HTR-8/SVneo (cell line): ENCODE data around the gene SH3RF3.
"Not testable (repeated sequence)": the region's sequence is repeated elsewhere in the genome, so short reads cannot be mapped to it uniquely, and the experiment has no call there.

Source experiments
- DNase-seq: peaks from one replicate; pipeline ENCODE4 v3.0.0; 2011; ENCODE audit warnings: low spot score, mixed read lengths; ENCODE audit not compliant: insufficient read length
- FAIRE-seq: peaks from 2 replicates; lab custom pipeline; 2011; peaks lifted over from hg19 to GRCh38; lab: Jason Lieb, UNC

SH3RF3 gene

DNA sequence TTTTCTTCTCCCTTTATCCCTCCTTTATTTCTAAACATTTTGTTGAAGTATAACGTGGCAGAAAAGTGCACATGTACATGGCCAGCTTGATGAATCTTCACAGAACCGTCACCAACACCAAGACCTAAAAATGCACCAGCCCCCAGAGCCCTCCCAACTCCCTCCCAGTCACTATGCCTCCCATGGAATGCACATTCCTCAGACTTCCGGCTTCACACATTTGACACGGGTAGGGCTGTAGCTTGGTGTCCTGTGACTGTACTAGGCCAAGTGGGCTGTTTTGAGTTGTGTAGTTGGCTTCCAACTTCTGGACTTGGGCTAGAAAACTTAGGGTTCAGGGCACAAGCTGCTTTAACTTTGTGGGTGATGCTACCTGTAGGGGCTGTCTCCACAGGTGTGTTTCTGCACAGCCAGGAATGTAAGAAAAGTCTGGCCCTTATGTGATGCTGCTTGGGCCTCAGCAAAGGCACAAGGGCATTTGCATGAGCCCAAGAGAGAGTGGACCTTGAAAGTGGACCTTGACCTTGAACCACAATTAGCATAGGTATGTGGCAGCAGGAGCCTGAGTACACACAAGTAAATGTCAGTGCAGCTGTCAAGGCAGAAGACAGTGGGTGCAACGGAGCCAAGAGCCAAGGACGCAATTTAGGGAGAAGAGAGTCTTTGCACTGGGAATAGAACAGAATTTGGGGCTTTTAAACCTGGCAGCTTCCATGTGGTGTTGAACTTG lies 406.4 kb downstream of the SH3RF3 start:
- no peak for DNase-seq
- FAIRE-seq: no peak

DNA sequence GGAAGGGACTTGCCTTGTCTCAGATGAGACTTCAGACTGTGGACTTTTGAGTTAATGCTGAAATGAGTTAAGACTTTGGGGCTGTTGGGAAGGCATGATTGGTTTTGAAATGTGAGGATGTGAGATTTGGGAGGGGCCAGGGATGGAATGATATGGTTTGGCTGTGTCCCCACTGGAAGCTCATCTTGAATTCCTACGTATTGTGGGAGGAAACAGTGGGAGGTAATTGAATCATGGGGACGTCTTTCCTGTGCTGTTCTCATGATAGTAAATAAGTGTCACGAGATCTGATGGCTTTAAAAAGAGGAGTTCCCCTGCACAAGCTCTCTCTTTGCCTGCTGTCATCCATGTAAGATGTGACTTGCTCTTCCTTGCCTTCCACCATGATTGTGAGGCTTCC lies 407.6 kb downstream of the SH3RF3 start:
- not testable (repeated sequence) for FAIRE-seq, DNase-seq

GRCh38 chr2:109537565-109538222 lies 408.7 kb downstream of the SH3RF3 start:
- no peak for FAIRE-seq

DNA sequence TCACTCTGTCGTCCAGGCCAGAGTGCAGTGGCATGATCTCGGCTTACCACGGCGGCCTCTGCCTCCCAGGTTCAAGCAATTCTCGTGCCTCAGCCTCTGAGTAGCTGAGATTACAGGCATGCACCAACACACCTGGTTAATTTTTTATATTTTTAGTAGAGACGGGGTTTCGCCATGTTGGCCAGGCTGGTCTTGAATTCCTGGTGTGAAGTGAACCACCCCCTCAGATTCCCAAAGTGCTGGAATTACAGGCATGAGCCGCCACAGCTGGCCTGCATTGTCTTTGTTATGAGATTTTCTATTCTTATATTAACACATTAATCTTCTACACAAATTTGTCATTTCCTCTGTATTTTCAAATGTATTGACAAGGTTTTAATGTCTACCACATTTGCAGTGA lies 409.5 kb downstream of the SH3RF3 start:
- FAIRE-seq: no peak
- DNase-seq: no peak

More at GRCh38 chr2:109537565-109538222, 408.7 kb downstream of the SH3RF3 start:
- DNase-seq: no peak

GRCh38 chr2:109542384-109542783 lies 413.4 kb downstream of the SH3RF3 start:
- no peak for FAIRE-seq
- no peak for DNase-seq

GRCh38 chr2:109545828-109546713 lies 417.1 kb downstream of the SH3RF3 start:
- FAIRE-seq (peak; percentile 42), DNase-seq (peak; percentile 53)

DNA sequence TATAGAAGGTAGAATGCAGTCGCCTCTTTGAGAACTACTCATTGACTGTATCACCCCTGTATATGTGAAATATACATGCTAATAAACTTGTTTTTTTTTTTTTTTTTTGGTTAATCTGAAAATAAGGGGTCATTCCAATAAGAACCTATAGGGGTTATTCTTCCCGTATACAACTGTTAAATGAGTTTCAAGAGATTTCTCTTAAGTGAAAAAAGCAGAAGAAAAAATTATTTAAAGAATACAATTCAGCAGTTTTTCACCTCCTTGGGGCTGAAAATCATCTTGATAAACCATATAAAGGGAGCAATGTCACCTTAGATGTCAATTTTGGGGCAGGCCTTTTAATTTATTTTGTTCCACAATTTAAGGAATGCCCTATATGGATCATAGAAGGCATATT lies 418.3 kb downstream of the SH3RF3 start:
- DNase-seq: no peak
- FAIRE-seq: no peak

- no peak for FAIRE-seq
- DNase-seq: no peak
Observed at GRCh38 chr2:109549016-109549590, 420.1 kb downstream of the SH3RF3 start.
